ENCODE results near the gene G0S2.

Gene G0S2

GRCh38 chr1:209674957-209675564 is at the start of gene G0S2:
Gene G0S2 (plus strand): TSS chr1:209675412. CDS start chr1:209675685, 273 bp downstream.
- Mint-ChIP-seq H3K27me3 (peaks cover 23% of the 10 kb centered on the region), H3K27ac (no peak within 1 kb of the TSS), H3K36me3 (no peaks in the 10 kb centered on the region), H3K9me3 (ENCODE audit: low read depth) (no peaks in the 10 kb centered on the region), H3K4me3 (peak within 1 kb of the TSS; percentile 77), H3K4me1 (ENCODE audit: low read depth) (peaks cover 38% of the 10 kb centered on the region)

GRCh38 chr1:209625791-209626285 is 49.4 kb upstream of the G0S2 start:
- Mint-ChIP-seq H3K27me3 (no peaks in the 10 kb centered on the region), H3K27ac (no peak overlapping the region), H3K4me3 (no peak overlapping the region)

GRCh38 chr1:209626346-209627026 is 48.7 kb upstream of the G0S2 start:
- H3K9me3 Mint-ChIP-seq (ENCODE audit: low read depth), result no peaks in the 10 kb centered on the region
- no peaks in the 10 kb centered on the region for H3K4me1 Mint-ChIP-seq (ENCODE audit: low read depth)
- H3K4me3 Mint-ChIP-seq, result no peak overlapping the region
- H3K27ac Mint-ChIP-seq, result no peak overlapping the region
- no peaks in the 10 kb centered on the region for H3K36me3 Mint-ChIP-seq
- H3K27me3 Mint-ChIP-seq, result no peaks in the 10 kb centered on the region

More at GRCh38 chr1:209625791-209626285, 49.4 kb upstream of the G0S2 start:
- Mint-ChIP-seq H3K4me1 (ENCODE audit: low read depth) (no peaks in the 10 kb centered on the region), H3K36me3 (no peaks in the 10 kb centered on the region), H3K9me3 (ENCODE audit: low read depth) (no peaks in the 10 kb centered on the region)

GRCh38 chr1:209627027-209627731 is 48.0 kb upstream of the G0S2 start:
- Mint-ChIP-seq H3K4me1 (ENCODE audit: low read depth) (no peaks in the 10 kb centered on the region), H3K4me3 (no peak overlapping the region), H3K9me3 (ENCODE audit: low read depth) (no peaks in the 10 kb centered on the region), H3K36me3 (no peaks in the 10 kb centered on the region), H3K27ac (no peak overlapping the region), H3K27me3 (no peaks in the 10 kb centered on the region)

GRCh38 chr1:209627732-209628196 is 47.4 kb upstream of the G0S2 start:
- no peaks in the 10 kb centered on the region for H3K36me3 Mint-ChIP-seq
- H3K27ac Mint-ChIP-seq, result no peak overlapping the region
- H3K27me3 Mint-ChIP-seq, result no peaks in the 10 kb centered on the region
- no peak overlapping the region for H3K4me3 Mint-ChIP-seq
- no peaks in the 10 kb centered on the region for H3K9me3 Mint-ChIP-seq (ENCODE audit: low read depth)
- no peaks in the 10 kb centered on the region for H3K4me1 Mint-ChIP-seq (ENCODE audit: low read depth)

GRCh38 chr1:209628618-209629299 is 46.5 kb upstream of the G0S2 start:
- Mint-ChIP-seq H3K27me3 (no peaks in the 10 kb centered on the region), H3K9me3 (ENCODE audit: low read depth) (no peaks in the 10 kb centered on the region), H3K4me3 (no peak overlapping the region), H3K27ac (no peak overlapping the region), H3K36me3 (no peaks in the 10 kb centered on the region), H3K4me1 (ENCODE audit: low read depth) (no peaks in the 10 kb centered on the region)

- H3K27me3 Mint-ChIP-seq, result no peaks in the 10 kb centered on the region
- no peaks in the 10 kb centered on the region for H3K9me3 Mint-ChIP-seq (ENCODE audit: low read depth)
- H3K36me3 Mint-ChIP-seq, result no peaks in the 10 kb centered on the region
- no peaks in the 10 kb centered on the region for H3K4me1 Mint-ChIP-seq (ENCODE audit: low read depth)
- no peak overlapping the region for H3K27ac Mint-ChIP-seq
- H3K4me3 Mint-ChIP-seq, result no peak overlapping the region
Observed at GRCh38 chr1:209629621-209630382, 45.4 kb upstream of the G0S2 start.

GRCh38 chr1:209630383-209631225 is 44.6 kb upstream of the G0S2 start:
- Mint-ChIP-seq H3K27ac (no peak overlapping the region), H3K27me3 (no peaks in the 10 kb centered on the region), H3K4me3 (no peak overlapping the region), H3K36me3 (no peaks in the 10 kb centered on the region), H3K4me1 (ENCODE audit: low read depth) (no peaks in the 10 kb centered on the region), H3K9me3 (ENCODE audit: low read depth) (no peaks in the 10 kb centered on the region)

- Mint-ChIP-seq H3K9me3 (ENCODE audit: low read depth) (no peaks in the 10 kb centered on the region), H3K36me3 (no peaks in the 10 kb centered on the region), H3K4me3 (no peak overlapping the region), H3K27ac (no peak overlapping the region), H3K27me3 (no peaks in the 10 kb centered on the region), H3K4me1 (ENCODE audit: low read depth) (no peaks in the 10 kb centered on the region)
Observed at GRCh38 chr1:209633335-209633997, 41.7 kb upstream of the G0S2 start.

- H3K36me3 Mint-ChIP-seq, result no peaks in the 10 kb centered on the region
- H3K9me3 Mint-ChIP-seq (ENCODE audit: low read depth), result no peaks in the 10 kb centered on the region
- no peak overlapping the region for H3K27ac Mint-ChIP-seq
- H3K27me3 Mint-ChIP-seq, result no peaks in the 10 kb centered on the region
- H3K4me1 Mint-ChIP-seq (ENCODE audit: low read depth), result no peaks in the 10 kb centered on the region
- no peak overlapping the region for H3K4me3 Mint-ChIP-seq
Observed at GRCh38 chr1:209634005-209634737, 41.0 kb upstream of the G0S2 start.

GRCh38 chr1:209635850-209636249 is 39.4 kb upstream of the G0S2 start:
- H3K27me3 Mint-ChIP-seq, result no peaks in the 10 kb centered on the region
- H3K4me3 Mint-ChIP-seq, result no peak overlapping the region
- no peaks in the 10 kb centered on the region for H3K4me1 Mint-ChIP-seq (ENCODE audit: low read depth)
- no peak overlapping the region for H3K27ac Mint-ChIP-seq
- no peaks in the 10 kb centered on the region for H3K9me3 Mint-ChIP-seq (ENCODE audit: low read depth)
- no peaks in the 10 kb centered on the region for H3K36me3 Mint-ChIP-seq

GRCh38 chr1:209641832-209642172 is 33.4 kb upstream of the G0S2 start:
- no peaks in the 10 kb centered on the region for H3K9me3 Mint-ChIP-seq (ENCODE audit: low read depth)
- no peaks in the 10 kb centered on the region for H3K27me3 Mint-ChIP-seq
- no peaks in the 10 kb centered on the region for H3K4me1 Mint-ChIP-seq (ENCODE audit: low read depth)
- H3K27ac Mint-ChIP-seq, result no peak overlapping the region
- H3K36me3 Mint-ChIP-seq, result no peaks in the 10 kb centered on the region
- H3K4me3 Mint-ChIP-seq, result no peak overlapping the region

GRCh38 chr1:209642816-209643215 is 32.4 kb upstream of the G0S2 start:
- no peak overlapping the region for H3K27ac Mint-ChIP-seq
- no peaks in the 10 kb centered on the region for H3K4me1 Mint-ChIP-seq (ENCODE audit: low read depth)
- no peaks in the 10 kb centered on the region for H3K36me3 Mint-ChIP-seq
- no peaks in the 10 kb centered on the region for H3K9me3 Mint-ChIP-seq (ENCODE audit: low read depth)
- no peaks in the 10 kb centered on the region for H3K27me3 Mint-ChIP-seq
- H3K4me3 Mint-ChIP-seq, result no peak overlapping the region
